Measurements from ENCODE around the gene EXOG. TPM values are rescaled to one million over a fixed set of nuclear protein-coding genes. Genes with fewer than 3 reads are reported as not detected.

EXOG gene
- total RNA-seq, 1 experiment from 2014 or later = 8.3 TPM

- Histone ChIP-seq H2AFZ (ENCODE audit: low read depth, low read length, poor library complexity, severe bottlenecking) (no peak overlapping the region), H3K4me2 (ENCODE audit: low read length) (no peak overlapping the region), H3K9ac (ENCODE audit: low read length) (no peak overlapping the region), H3K27ac (ENCODE audit: low read depth, low read length) (no peak overlapping the region), H3K79me2 (ENCODE audit: insufficient read depth, low read length) (no peaks in the 10 kb centered on the region), H3K4me3 (replicated peaks in 1 of 2; ENCODE audit: low read depth in 1 of 2, low read length in 2 of 2) (no peak overlapping the region), H3K27me3 (ENCODE audit: insufficient read depth, low read length) (no peaks in the 10 kb centered on the region), H3K9me2 (ENCODE audit: insufficient read depth) (no peaks in the 10 kb centered on the region), H3K36me3 (ENCODE audit: control insufficient read depth in 1 of 2, insufficient read depth in 2 of 2, low read length in 2 of 2) (peaks cover 6 to 13% of the 10 kb centered on the region in 2 experiments; a peak in 2 of 4 replicates), H4K20me1 (ENCODE audit: insufficient read depth) (no peaks in the 10 kb centered on the region), H3K4me1 (ENCODE audit: control insufficient read depth in 1 of 2, insufficient read depth in 2 of 2, low read length in 2 of 2) (no peaks in the 10 kb centered on the region), H3K9me3 (ENCODE audit: control insufficient read depth in 1 of 2, insufficient read depth in 1 of 2, low read depth in 1 of 2, low read length in 2 of 2) (no peaks in the 10 kb centered on the region)
- intact Hi-C loops (cut with micrococcal nuclease) = loop anchor here (10.0 kb wide), 1 partner anchor 478 kb away; no protein-coding TSS in a partner anchor
- RAD21 ChIA-PET (ENCODE audit: low non-redundant PET in 1 of 2, low total read pairs in 2 of 2, uncharacterized antibody in 2 of 2, unreplicated experiment in 2 of 2) = no interaction called here
- ATAC-seq = no peak
- CTCF ChIA-PET = no interaction called here
- TF ChIP-seq SP1 (IDR thresholded peaks at IDR 0.05; ENCODE audit: low read depth) (no peak), ELF1 (IDR thresholded peaks at IDR 0.05; ENCODE audit: borderline replicate concordance, low read depth) (no peak), FOSL1 (IDR thresholded peaks at IDR 0.05; ENCODE audit: low read depth) (no peak), ZNF274 (IDR thresholded peaks at IDR 0.05; ENCODE audit: low read depth, low read length) (no peak)
- POLR2A ChIA-PET = no interaction called here
- DNase-seq (ENCODE audit: low read depth, low spot score) = no peak
- BruUV-seq (replicated peaks) = no TSS peak
Observed at GRCh38 chr3:38526792-38527191, 30.7 kb downstream of the EXOG start.

- ATAC-seq (peak; percentile 78), DNase-seq (ENCODE audit: low read depth, low spot score) (no peak)
- H3K4me2 ChIP-seq (ENCODE audit: low read length) = no peak overlapping the region
- intact Hi-C loops (cut with micrococcal nuclease) = loop anchor here (10.0 kb wide), 1 partner anchor 476 kb away; no protein-coding TSS in a partner anchor
- no peaks in the 10 kb centered on the region for H3K9me2 ChIP-seq (ENCODE audit: insufficient read depth)
- no peaks in the 10 kb centered on the region for H4K20me1 ChIP-seq (ENCODE audit: insufficient read depth)
- no peak overlapping the region for H3K27ac ChIP-seq (ENCODE audit: low read depth, low read length)
- TF ChIP-seq RAD21 (IDR thresholded peaks at IDR 0.05; ENCODE audit: low read depth) = peak; percentile 37
- TF ChIP-seq SIN3A (IDR thresholded peaks at IDR 0.05; ENCODE audit: low read depth) = no peak
- peak; percentile 9 to 28 (median 16); a peak in 3 of 6 replicates for TF ChIP-seq CTCF (IDR thresholded peaks at IDR 0.05 in 2 of 3, conservative IDR thresholded peaks at IDR 0.05 in 1 of 3; ENCODE audit: borderline replicate concordance in 1 of 3, insufficient read depth in 1 of 3, low read depth in 2 of 3, low read length in 2 of 3)
- POLR2A ChIA-PET = no interaction called here
- no peak overlapping the region for H2AFZ ChIP-seq (ENCODE audit: low read depth, low read length, poor library complexity, severe bottlenecking)
- H3K79me2 ChIP-seq (ENCODE audit: insufficient read depth, low read length) = no peaks in the 10 kb centered on the region
- BruUV-seq (replicated peaks) = no TSS peak
- no peak overlapping the region for H3K9ac ChIP-seq (ENCODE audit: low read length)
- CTCF ChIA-PET = no interaction called here
- H3K4me3 ChIP-seq (replicated peaks in 1 of 2; ENCODE audit: low read depth in 1 of 2, low read length in 2 of 2) = no peak overlapping the region
- H3K36me3 ChIP-seq (ENCODE audit: control insufficient read depth in 1 of 2, insufficient read depth in 2 of 2, low read length in 2 of 2) = peaks cover 6 to 13% of the 10 kb centered on the region in 2 experiments; a peak in 2 of 4 replicates
- RAD21 ChIA-PET (ENCODE audit: low non-redundant PET in 1 of 2, low total read pairs in 2 of 2, uncharacterized antibody in 2 of 2, unreplicated experiment in 2 of 2) = no interaction called here
- H3K9me3 ChIP-seq (ENCODE audit: control insufficient read depth in 1 of 2, insufficient read depth in 1 of 2, low read depth in 1 of 2, low read length in 2 of 2) = no peaks in the 10 kb centered on the region
- no peaks in the 10 kb centered on the region for H3K4me1 ChIP-seq (ENCODE audit: control insufficient read depth in 1 of 2, insufficient read depth in 2 of 2, low read length in 2 of 2)
- H3K27me3 ChIP-seq (ENCODE audit: insufficient read depth, low read length) = no peaks in the 10 kb centered on the region
Observed at GRCh38 chr3:38528457-38528856, 32.3 kb downstream of the EXOG start.
